HG02642 (cell line): ENCODE results near the gene PROCR.
"Not testable (repeated sequence)": the region's sequence is repeated elsewhere in the genome, so short reads cannot be mapped to it uniquely, and the experiment has no call there.

ENCODE experiments used
- ATAC-seq: cut with Tn5 transposase; IDR thresholded peaks from one replicate; pipeline ENCODE4 v1.9.1; 2021; ENCODE audit warnings: mild to moderate bottlenecking; ENCODE audit not compliant: unreplicated experiment, poor library complexity

Gene PROCR

GRCh38 chr20:35160341-35160740 is 11.5 kb upstream of the PROCR start:
- not testable (repeated sequence) for ATAC-seq

DNA sequence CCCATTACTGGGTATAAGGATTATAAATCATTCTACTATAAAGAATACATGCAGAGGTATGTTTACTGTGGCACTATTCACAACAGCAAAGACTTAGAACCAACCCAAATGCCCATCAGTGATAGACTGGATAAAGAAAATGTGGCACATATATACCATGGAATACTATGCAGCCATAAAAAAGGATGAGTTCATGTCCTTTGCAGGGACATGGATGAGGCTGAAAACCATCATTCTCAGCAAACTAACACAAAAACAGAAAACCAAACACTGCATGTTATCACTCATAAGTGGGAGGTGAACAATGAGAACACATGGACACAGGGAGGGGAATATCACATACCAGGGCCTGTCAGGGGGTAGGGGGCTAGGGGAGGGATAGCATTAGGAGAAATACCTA is 7.3 kb upstream of the PROCR start:
- ATAC-seq: not testable (repeated sequence)

DNA sequence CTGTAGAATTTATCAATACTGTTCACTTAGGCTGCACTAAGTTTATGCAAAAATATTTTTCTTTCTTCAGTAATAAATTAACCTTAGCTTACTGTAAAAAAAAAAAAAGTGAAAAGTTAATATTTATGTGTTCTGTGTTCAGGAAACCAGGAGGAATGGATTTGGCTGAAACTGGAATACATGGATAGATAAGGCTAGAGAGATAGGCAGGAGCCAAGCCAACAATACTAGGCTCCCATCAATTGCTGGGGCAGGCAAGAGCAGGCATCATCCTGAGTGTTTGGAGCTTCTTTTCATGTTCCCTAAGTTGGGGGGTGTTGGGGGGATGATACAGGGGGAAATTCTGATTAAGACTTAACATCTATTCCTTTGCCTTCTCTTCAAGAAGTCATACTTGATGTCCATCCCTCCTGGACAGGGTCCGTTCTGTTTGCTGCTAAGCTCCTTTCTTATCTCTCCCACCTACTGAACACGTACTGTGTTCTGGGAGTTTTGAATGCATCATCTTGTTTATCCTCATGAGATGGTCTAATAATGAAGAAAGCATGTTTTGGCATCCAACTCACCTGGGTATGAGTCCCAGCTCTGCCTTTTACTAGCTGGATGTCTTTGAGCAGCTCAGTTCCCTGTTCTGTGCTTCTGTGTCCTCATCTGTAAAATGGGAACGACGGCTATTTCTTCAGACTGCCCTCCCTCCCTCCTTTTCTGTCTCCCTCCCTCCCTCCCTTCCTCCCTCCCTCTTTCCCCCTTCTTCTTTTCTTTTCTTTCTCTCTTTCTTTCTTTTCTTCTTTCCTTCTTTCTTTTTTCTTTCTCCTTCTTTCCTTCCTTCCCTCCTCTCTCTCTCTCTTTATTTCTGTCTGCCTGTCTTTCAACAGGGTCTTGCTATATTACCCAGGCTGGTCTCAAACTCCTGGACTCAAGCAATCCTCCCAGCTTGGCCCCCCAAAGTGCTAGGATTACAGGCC is 6.4 kb upstream of the PROCR start:
- ATAC-seq: no peak

DNA sequence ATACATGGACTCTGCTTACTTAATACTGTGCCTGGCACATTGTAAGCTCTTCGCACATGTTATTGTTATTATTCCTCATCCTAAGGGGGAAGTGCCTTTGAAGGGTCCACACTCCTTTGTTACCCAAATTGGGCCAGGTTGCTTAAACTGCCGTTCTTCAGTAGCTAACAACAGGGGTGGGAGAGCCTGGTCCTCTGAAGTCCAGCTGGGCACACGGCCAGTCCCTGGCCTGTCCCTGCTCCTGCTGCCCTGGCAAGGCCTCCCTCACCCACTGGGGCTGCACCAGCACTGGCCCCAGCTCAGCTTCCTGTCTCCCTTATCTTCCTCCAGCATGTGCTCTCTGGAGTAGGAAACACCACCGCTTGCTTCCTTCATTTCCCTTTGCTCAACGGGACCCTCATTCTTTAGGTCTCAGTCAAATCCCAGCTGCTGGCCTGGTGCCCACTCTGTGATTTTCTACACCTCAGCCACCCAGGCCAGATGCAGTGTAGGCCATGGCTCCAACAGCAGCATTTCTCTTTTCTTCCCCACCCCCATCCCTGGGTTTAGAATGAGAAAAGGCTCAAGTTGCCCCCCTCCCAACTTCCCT is 5.5 kb upstream of the PROCR start:
- no peak for ATAC-seq

DNA sequence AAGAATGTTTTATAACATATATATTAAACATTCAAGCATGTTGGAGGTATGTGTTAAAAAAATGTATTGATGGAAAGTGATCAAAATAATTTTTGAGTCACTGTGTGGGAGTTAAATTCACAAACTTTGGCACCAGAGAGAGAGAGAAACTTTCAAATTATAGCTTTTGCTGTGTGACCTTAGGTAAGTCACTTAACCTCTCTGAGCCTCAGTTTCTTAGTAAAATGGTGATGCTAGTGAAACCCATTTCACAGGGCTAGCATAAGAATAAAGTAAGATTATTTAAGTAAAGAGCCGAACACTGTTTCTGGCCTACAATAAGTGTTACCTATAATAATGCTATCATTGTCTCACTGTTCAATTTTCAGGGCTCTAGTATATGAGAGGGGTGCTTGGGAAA is 4.1 kb upstream of the PROCR start:
- no peak for ATAC-seq

- not testable (repeated sequence) for ATAC-seq
These were observed 3.0 kb upstream of the PROCR start for GRCh38 chr20:35168701-35169409.

DNA sequence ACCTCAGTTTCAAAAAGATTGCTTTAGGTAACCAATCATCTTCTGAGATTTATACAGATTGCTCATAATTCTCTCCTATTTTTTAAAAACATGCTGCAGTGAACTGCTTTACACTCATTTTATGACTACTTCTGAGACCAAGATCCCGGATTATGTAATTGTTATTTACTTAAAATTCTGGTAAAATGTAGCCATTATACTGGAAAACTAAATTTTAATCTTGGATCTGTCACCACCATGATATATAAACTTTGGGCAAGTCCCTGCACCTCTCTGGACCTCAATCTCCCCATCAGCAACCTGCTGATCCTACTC is 477 bp upstream of the PROCR start:
- no peak for ATAC-seq

DNA sequence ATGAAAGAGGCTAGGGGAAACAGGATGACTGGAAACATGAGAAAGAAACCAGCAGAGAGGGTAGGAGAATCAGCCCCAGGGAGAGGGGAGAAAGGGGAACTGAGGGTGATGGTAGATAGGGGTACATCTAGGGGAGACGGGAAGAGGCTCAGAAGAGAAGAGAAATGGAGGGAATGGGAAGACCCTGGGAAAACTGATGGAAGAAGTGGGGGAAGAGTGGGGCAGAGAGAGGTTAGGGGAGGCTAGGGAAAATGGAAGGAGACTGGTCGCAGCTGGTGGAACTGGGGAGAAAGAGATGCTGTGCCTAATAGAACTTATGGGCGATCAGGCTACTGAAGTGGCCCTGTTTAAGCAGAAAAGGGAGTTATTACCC is 548 bp downstream of the PROCR start:
- no peak for ATAC-seq

GRCh38 chr20:35173576-35174192 is 1.8 kb downstream of the PROCR start:
- ATAC-seq: no peak

DNA sequence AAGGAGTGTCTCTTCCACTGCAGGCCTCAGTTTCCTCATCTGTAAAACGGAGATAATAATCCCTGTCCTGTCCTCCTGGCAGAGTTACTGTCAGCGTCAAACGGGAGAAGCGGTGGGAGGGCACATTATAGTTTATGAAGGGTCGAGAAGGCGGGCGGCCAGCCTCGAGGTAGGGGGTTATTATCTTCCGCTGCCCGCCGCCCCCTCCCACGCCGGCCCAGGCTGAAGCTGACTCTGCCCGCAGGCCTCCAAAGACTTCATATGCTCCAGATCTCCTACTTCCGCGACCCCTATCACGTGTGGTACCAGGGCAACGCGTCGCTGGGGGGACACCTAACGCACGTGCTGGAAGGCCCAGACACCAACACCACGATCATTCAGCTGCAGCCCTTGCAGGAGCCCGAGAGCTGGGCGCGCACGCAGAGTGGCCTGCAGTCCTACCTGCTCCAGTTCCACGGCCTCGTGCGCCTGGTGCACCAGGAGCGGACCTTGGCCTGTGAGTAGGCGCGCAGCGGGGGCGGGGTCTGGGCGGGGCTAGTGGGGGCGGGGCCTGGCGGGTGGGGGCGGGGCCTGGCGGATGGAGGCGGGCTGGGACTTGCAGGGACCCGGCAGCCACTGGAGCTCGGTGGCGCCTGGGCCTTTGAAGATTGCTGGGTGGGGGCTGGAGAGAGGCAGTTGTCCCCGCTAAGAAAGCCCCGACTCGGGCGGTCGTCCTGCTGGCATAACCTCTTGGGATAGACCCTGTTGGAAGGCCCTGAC is 2.8 kb downstream of the PROCR start:
- no peak for ATAC-seq

- ATAC-seq: no peak
These were observed 4.3 kb downstream of the PROCR start for GRCh38 chr20:35176132-35176531.

DNA sequence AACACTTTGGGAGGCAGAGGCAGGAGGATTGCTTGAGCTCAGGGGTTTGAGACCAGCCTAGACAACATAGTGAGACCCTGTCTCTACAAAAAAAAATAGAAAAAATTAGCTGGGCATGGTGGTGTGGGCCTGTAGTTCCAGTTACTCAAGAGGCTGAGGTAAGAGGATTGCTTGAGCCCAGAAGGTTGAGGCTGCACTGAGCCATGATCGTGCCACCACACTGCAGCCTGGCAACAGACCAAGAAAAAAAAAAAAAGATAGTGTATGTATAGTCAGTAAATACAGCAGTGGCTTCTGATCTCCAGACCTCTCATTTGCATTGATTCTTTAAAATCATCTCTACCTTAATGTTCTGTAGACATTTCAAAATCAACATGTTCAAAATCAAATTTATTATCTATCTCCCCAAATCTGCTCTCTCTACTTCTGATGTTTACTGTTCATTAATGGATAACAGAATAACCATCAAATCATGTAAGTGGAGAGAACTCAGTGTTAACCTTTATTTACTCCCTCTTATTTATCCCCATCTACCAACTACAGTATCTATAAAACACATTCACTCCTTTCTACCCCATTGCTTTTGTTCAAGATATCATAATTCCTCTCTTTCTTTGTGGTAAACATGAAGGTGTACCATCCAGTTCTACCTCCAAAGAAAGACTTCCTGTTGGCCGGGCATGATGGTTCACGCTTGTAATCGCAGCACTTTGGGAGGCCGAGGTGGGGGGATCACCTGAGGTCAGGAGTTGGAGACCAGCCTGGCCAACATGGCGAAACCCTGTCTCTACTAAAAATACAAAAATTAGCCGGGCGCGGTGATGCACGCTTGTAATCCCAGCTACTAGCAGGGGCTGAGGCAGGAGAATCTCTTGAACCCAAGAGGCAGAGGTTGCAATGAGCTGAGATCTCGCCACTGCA is 7.7 kb downstream of the PROCR start:
- ATAC-seq: no peak

DNA sequence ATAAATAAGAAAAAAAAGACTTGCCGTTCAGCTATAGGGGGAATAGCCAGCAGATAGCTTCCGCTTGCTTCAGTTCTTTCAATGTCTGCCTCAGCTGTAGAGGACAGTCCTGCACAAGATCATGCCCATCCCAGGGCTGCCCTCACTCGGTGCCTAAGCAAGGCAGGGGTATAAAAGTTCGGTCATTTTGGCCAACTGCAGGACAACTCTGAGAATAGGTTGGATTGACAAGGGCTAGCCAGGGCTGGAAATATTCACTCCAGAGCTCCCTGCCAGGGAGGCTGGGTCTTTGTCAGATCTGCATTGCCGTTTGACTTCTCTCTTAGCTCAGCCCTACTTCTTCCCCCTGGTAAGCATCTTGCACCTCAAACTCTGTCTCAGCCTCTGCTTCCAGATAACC is 8.4 kb downstream of the PROCR start:
- ATAC-seq: no peak

GRCh38 chr20:35181731-35182130 is 9.9 kb downstream of the PROCR start:
- ATAC-seq: no peak

DNA sequence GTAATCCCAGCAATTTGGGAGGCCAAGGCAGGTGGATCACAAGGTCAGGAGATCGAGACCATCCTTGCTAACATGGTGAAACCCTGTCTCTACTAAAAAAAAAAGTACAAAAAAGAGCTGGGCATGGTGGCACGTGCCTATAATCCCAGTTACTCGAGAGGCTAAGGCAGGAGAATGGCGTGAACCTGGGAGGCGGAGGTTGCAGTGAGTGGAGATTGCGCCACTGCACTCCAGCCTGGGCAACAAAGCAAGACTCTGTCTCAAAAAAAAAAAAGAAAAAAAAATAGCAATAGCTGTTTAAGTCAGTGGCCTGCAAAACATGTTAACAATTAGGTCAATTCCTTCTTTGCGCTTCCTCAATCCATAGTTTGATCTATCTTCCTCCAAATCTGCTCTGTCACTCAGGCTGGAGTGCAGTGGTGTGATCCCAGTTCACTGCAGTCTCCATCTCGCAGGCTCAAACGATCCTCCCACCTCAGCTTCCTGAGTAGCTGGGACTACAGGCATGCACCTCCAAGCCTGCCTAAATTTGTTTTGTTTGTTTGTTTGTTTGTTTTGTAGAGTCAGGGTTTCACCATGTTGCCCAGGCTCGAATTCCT is 14.9 kb downstream of the PROCR start:
- ATAC-seq: not testable (repeated sequence)

GRCh38 chr20:35187584-35188190 is 15.8 kb downstream of the PROCR start:
- ATAC-seq: no peak

DNA sequence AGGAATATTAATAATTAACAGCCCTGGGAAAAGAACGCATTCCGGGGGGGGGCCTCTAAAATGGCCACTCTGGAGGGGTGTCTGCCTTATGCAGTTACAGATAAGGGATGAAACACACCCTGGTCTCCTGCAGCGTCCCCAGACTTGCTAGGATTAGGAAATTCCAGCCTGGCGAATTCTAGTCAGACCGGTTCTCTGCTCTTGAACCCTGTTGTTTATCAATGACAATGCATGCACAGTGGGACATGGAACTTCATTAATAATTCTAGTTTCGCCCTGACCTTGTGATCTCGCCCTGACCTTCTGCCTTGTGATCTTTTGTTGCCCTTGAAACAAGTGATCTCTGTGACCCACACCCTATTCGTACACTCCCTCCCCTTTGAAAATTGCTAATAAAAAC is 17.4 kb downstream of the PROCR start:
- not testable (repeated sequence) for ATAC-seq

- ATAC-seq: no peak
These were observed 18.7 kb downstream of the PROCR start for GRCh38 chr20:35190556-35190955.
